NCI-H345 treated with DMSO at 0.1 percent for 48 hours (cell line): ENCODE measurements around the gene LAMC2.
"Not testable (repeated sequence)": the region's sequence is repeated elsewhere in the genome, so short reads cannot be mapped to it uniquely, and the experiment has no call there.

Source experiments
- DNase-seq: peaks from one replicate; lab custom pipeline; 2025; ENCODE audit not compliant: unreplicated experiment; lab: John Stamatoyannopoulos, UW

Gene LAMC2

DNA sequence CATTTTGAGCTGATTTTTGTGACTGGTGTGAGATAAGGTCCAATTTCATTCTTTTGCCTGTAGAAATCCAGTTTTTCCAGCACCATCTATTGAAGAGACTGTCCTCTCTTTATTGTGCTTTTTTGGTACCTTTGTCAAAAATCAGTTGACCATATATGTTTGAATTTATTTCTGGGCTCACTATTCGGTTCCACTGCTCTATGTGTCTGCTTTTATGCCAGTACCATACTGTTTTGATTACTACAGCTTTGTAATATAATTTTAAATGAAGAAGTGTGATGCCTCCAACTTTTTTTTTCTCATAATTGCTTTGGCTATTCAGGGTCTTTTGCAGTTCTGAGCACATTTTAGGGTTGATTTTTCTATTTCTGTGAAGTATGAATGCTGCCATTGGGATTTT lies 69.0 kb downstream of the LAMC2 start:
- DNase-seq: no peak

- no peak for DNase-seq
Measured at GRCh38 chr1:183259924-183260323, 73.9 kb downstream of the LAMC2 start.

DNA sequence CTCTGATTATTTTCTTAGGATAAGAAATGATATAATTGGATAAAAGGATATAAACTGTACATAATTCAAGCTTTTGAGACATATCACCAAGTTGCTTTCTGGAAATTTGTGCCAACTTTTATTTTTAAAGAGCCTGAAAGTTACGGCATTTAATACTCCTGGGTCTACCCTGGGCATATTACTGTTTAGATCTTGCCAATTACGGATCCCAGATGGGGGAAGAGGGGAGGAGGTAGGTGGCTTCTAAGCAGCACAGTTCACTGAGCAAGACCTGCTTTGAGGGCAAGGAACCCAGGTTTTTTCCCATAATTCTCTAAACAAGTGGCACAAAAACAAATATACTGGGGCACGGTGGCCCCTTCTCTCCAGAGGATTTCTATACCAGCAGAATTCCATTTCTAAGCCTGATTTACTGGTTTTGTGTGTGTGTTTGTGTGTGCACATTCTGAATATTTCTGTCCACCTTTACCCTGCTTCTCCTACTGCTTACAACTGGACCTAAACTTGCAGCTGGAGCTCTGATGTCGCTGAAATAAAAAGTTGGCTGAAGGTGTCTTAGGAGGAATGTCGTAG lies 76.7 kb downstream of the LAMC2 start:
- DNase-seq: no peak

GRCh38 chr1:183263886-183264602 lies 78.0 kb downstream of the LAMC2 start:
- DNase-seq: no peak

DNA sequence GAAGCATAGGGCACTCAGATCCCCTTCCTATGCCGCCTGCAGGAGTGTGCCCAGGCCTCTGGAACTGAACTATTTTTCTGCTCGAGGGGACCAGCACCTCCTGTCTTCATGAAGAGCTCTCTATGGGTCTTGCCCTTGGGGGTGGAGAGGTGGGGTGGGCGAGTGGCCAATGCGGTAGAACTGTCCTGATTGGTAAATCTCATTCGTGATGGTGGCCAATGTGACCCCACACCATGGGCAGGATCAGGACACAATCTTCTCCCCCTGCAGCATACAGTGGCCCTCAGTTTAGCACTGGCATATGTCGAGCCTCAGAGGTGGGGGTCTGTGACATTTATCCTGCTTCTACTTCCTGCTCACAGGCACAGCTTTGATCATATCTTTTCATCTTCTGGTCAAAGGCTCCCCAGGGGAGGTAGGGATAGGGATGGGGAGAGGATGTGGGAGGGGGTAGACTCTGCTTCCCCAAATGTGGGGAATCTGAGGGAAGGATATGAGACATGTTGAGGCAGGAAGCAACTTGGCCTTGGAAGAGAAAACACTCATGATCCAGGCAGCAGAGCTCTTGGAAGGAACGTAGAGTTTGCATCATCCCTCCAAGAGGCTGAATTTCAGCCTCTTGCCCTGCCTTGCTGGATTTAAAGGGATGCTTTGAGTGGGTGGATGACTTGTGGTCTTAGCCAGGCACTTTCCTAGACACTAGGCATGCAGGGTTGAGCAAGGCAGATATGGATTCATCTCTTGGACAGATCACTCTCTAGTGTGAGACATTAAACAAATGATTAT lies 81.8 kb downstream of the LAMC2 start:
- DNase-seq: no peak

- DNase-seq: no peak
Measured at GRCh38 chr1:183270541-183271141, 84.6 kb downstream of the LAMC2 start.

DNA sequence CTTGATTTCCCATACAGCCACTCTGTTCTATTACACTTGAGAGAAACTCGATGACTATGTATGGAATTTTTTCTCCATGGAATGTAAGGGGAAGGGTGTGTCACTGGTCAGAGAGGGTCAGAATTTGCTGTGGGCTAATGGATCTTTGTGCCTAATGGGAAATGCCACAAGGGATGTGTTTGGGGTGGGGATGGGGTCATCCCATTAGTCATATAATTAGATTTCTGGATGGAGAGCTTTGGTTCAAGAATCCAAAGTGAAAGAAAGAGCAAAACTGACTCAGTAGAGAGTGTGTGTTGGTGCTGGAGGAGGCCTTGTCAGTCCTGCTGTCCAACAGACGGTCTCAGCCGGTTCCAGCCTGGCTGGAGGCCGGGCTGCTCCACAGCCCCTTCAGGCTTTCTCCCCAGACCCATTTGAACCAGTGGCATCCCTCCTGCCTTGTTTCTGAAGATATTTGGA lies 86.4 kb downstream of the LAMC2 start:
- DNase-seq: no peak

- DNase-seq: no peak
Measured at GRCh38 chr1:183273300-183273699, 87.2 kb downstream of the LAMC2 start.

DNA sequence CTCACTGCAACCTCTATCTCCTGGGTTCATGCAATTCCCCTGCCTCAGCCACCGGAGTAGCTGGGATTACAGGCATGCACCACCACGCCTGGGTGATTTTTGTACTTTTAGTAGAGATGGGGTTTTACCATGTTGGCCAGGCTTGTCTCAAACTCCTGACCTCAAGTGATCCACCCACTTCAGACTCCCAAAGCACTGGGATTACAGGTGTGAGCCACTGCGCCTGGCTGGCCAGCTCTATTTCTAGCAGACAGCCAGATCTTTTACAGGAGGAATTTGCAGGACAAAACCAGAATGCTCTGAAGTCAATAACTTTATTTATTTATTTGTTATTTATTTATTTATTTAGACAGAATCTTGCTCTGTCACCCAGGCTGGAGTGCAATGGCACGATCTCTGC lies 87.9 kb downstream of the LAMC2 start:
- not testable (repeated sequence) for DNase-seq

DNA sequence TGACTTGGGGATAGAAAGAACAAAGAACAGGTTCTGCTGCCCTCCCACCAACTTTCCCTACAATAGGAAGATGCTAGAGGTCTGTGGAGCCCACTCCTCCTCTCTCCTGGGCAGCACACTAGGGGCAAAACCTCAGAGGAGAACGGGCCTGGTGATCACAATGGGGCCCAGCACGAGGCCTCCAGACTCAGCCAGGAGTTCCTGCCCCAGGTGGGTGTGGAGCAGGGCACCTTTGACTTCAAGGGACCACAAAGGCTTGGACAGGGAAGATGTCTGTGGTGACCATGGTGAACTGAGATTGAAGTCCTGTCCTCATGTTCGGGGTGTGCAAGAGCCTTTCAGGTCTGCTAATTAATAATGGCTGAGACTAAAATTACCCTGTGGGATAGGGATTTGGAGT lies 88.8 kb downstream of the LAMC2 start:
- no peak for DNase-seq

DNA sequence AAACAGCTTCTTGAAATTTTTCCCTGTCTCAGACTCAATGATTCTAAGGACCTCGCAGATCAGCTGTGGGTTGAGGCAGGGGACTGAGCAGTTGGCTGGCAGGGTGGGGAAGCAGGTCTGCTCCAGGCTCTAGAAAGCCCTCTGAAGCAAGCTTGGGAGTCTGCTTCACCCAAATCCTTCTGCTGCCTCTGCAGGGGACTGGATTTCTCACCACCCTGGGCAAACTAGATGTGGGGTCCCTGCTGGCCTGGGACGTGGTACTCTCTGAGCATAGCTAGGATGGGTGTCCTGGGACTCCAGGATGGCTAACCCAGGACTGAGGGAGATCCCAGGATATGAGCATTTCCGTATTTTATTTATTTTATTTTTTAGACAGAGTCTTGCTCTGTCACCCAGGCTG lies 89.3 kb downstream of the LAMC2 start:
- DNase-seq: no peak

GRCh38 chr1:183276386-183277080 lies 90.5 kb downstream of the LAMC2 start:
- no peak for DNase-seq

GRCh38 chr1:183277821-183278738 lies 92.0 kb downstream of the LAMC2 start:
- DNase-seq: no peak

DNA sequence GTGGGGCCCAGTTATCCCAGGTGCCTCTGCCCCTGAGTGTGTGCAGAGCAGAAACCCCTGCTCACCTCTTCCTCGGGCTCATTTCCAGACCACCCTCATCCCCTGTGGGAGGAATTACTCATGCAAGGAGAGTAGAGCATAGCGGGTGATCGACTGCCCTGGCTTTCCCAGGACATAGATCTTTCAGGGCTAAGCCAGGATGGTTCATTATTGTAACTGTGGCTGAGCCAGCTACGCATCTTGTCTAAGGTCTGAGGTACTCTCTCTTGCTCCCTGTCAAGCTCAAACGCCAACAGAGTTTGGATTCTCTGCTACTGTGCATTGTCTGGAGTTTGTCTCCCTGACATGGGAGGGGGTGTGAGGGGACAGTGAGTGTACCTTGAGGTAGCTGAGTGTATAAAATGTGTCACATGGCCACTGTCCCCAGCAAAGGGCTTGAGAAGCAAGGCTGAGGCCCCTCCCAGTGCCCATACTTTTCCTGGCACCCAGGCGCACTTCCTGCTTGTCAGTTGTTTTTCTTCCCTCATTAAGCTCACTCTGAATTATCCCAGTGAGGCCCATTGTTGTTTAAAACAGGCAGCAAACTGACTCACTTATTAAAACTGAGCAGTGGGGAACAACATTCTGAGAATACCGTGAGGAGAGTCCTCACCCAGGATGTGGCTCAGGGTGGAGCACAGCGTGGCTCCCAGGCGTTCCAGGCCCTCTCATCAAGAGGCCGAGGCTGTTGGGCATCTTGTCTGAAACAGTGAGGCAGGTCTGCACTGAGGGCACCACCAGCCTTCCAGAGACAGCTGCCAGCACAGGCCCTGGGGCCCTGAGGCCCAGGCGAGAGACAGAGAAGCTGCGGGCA lies 92.9 kb downstream of the LAMC2 start:
- DNase-seq: no peak

DNA sequence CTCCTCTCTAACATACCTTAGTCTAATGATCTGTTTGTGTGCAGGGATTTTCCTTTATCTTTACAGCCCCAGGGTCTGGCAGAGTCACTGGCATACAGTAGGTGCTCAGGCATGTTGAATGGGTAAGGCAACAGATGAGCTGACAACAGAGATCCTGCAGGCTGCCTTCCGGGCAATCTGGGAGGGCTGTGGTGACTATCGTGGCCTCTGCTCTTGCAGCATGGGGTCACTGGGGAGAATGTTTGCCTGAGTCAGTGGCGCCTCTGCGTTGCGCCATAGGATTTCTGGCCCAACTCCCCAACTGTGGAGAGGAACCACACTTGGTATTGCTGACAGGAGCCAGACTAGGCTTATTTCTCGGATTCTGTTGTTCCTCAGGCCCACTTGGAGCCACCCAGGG lies 93.8 kb downstream of the LAMC2 start:
- DNase-seq: no peak

GRCh38 chr1:183281039-183281438 lies 95.0 kb downstream of the LAMC2 start:
- no peak for DNase-seq

DNA sequence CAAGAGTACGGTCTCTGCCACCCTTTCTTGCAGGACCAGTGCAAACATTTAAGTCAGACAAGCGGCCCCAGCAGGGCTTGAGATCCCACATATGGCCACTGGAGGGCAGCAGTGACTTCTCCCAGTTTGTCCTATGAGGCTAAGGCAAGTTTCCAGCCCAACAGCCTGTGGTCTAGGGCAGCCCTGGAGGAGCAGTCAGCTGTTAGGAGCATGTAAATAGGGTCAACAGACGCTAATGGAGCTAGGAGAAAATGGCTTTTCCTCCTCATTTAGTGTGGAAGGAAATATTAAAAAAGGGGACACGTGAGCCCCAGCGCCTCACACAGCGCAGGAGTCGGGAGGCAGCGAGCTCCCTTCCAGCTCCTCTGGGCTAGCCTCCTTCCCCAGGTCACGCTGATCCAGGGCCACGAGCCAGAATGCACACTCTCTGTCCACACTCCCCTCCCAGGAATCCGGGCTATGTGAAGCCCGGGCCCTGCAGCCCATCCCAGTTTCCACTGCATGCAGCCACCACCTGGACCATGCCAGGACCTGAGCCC lies 95.6 kb downstream of the LAMC2 start:
- DNase-seq: peak; percentile 70

GRCh38 chr1:183282101-183282855 lies 96.2 kb downstream of the LAMC2 start:
- no peak for DNase-seq
